Fibroblast of lung (primary cell): ENCODE results near the gene TMEM134. TPM values are rescaled to one million over a fixed set of nuclear protein-coding genes. Genes with fewer than 3 reads are reported as not detected.
A peak's percentile ranks its signal among the peaks of the same experiment; 100 is the strongest.

Source experiments
- DNase-seq, 2 donors: peaks; one replicate each; pipeline versions ENCODE4 v3.0.0 to v3.0.0-alpha.2; 2010; ENCODE audit warnings: low read depth in 2 of 2
- H2AFZ ChIP-seq: 2 replicates; pipeline ENCODE4 v1.5.1; 2012; ENCODE audit warnings: low read length, control low read depth, inconsistent platforms
- H3K27ac ChIP-seq: 2 replicates; pipeline ENCODE4 v1.5.1; 2011; ENCODE audit warnings: low read length, control low read depth; ENCODE audit not compliant: insufficient read depth
- H3K27me3 ChIP-seq: 2 replicates; pipeline ENCODE4 v1.5.1; 2011; ENCODE audit warnings: mild to moderate bottlenecking, low read length; ENCODE audit not compliant: control insufficient read depth, insufficient read depth
- H3K36me3 ChIP-seq: 2 replicates; pipeline ENCODE4 v1.5.1; 2011; ENCODE audit warnings: low read length; ENCODE audit not compliant: control insufficient read depth, insufficient read depth
- H3K4me1 ChIP-seq: 2 replicates; pipeline ENCODE4 v1.5.1; 2011; ENCODE audit warnings: low read length; ENCODE audit not compliant: control insufficient read depth, insufficient read depth; ENCODE audit errors: extremely low read depth
- H3K4me2 ChIP-seq: 2 replicates; pipeline ENCODE4 v1.5.1; 2011; ENCODE audit warnings: low read length, control low read depth; ENCODE audit not compliant: insufficient read depth; ENCODE audit errors: extremely low read depth
- H3K4me3 ChIP-seq, 4 experiments: fragments of 200-600 bp in 1 of 4; sonication (generic) in 1 of 4; replicated peaks in 1 of 4; 2 replicates each; pipeline ENCODE4 v1.5.1; 2011 to 2016; ENCODE audit warnings: low read length in 4 of 4, low read depth in 3 of 4, mild to moderate bottlenecking in 3 of 4, control low read depth in 2 of 4, inconsistent platforms in 1 of 4, mixed read lengths in 1 of 4; ENCODE audit not compliant: insufficient read depth in 1 of 4; ENCODE audit errors: control extremely low read depth in 1 of 4
- H3K79me2 ChIP-seq: 2 replicates; pipeline ENCODE4 v1.5.1; 2012; ENCODE audit warnings: mild to moderate bottlenecking, low read length, inconsistent platforms; ENCODE audit not compliant: control insufficient read depth, insufficient read depth
- H3K9ac ChIP-seq: 2 replicates; pipeline ENCODE4 v1.5.1; 2011; ENCODE audit warnings: mild to moderate bottlenecking, low read length, control low read depth; ENCODE audit not compliant: insufficient read depth
- H3K9me3 ChIP-seq: 2 replicates; pipeline ENCODE4 v1.5.1; 2012; ENCODE audit warnings: low read depth, low read length; ENCODE audit not compliant: control insufficient read depth, insufficient read depth
- H4K20me1 ChIP-seq: 2 replicates; pipeline ENCODE4 v1.5.1; 2011; ENCODE audit warnings: low read length; ENCODE audit not compliant: control insufficient read depth, insufficient read depth; ENCODE audit errors: extremely low read depth
- EZH2 ChIP-seq: IDR thresholded peaks from 2 replicates; pipeline ENCODE4 v1.5.1; 2012; ENCODE audit warnings: low read length, control low read depth, mild to moderate bottlenecking; ENCODE audit errors: missing control alignments
- polyA plus RNA-seq, 2 donors: library from polyadenylated mRNA; depleted of rRNA in 1 of 2; stranded (reverse) in 1 of 2; unstranded in 1 of 2; fragments of >200 nt; gene quantifications; 2 replicates each; pipeline ENCODE4 v1.2.1, GENCODE V29; 2011 to 2012; ENCODE audit warnings: missing spikeins in 1 of 2
- total RNA-seq: library from RNA; depleted of rRNA; stranded (reverse); fragments of >200 nt; gene quantifications from 2 replicates; pipeline ENCODE4 v1.2.1, GENCODE V29; 2014
- TF ChIP-seq, protein P1 (sequence below), 2 donors: IDR thresholded peaks in 1 of 2; conservative IDR thresholded peaks in 1 of 2; 1 replicate in 1 of 2; 2 replicates in 1 of 2; pipeline ENCODE4 v1.5.1; 2011 to 2012; ENCODE audit warnings: low read length in 2 of 2, control low read depth in 1 of 2, inconsistent platforms in 1 of 2, low read depth in 1 of 2, mild to moderate bottlenecking in 1 of 2

Gene TMEM134
- total and polyA plus RNA-seq, 2 donors (not counting 1 experiment from before 2014, with no cell fraction given): 11.2 to 22.0 TPM

DNA sequence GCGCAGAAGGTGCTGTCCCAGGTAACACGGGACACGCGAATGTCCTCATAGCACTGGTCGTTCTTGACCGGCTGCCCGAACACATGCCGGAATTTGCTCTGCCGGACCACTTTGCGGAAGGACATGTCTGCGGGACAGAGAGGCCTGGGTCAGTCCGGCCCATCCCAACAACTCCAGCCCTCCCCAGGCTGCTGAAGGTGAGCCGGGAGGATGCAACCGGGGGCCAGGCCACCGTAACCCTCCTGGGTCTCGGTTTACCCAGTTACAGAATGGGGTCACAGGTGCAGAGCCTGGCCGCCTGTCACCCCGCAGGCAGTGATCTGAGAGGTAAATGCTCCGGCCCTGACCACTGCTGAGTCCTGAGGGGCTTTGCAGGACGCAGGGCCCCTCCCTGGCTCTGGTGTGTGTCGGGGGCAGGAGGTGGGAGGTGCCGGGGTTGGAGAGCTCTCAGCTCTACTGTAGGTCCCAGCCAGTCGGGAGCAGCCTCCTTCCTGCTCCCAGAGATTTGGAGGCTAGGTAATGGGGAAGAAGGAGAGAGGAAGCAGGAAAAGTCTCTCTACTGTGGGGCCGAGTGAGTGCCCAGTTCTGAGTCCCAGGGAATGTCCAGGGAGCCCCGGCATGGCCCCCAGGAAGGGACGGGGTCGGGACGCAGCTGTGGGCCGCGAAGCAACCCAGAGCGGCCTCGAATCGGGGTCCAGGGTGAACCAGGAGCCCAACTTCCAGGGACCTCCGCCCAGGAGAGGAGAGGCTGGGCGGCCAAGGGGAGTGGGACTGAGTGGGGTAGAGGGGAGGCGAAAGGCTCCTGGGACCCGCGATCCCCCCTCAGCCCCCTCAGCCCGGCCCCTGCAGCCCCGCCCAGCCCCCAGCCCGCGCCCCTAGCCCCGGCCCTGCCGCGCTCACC lies 26.3 kb downstream of the TMEM134 start:
- peak overlapping the region; percentile 90 for H3K4me2 ChIP-seq
- TF ChIP-seq EZH2: no peak
- TF ChIP-seq, protein P1, sequence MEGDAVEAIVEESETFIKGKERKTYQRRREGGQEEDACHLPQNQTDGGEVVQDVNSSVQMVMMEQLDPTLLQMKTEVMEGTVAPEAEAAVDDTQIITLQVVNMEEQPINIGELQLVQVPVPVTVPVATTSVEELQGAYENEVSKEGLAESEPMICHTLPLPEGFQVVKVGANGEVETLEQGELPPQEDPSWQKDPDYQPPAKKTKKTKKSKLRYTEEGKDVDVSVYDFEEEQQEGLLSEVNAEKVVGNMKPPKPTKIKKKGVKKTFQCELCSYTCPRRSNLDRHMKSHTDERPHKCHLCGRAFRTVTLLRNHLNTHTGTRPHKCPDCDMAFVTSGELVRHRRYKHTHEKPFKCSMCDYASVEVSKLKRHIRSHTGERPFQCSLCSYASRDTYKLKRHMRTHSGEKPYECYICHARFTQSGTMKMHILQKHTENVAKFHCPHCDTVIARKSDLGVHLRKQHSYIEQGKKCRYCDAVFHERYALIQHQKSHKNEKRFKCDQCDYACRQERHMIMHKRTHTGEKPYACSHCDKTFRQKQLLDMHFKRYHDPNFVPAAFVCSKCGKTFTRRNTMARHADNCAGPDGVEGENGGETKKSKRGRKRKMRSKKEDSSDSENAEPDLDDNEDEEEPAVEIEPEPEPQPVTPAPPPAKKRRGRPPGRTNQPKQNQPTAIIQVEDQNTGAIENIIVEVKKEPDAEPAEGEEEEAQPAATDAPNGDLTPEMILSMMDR (conservative IDR thresholded peaks at IDR 0.05 in 1 of 2, IDR thresholded peaks at IDR 0.05 in 1 of 2; ENCODE audit: low read depth in 1 of 2, low read length in 2 of 2): no peak
- no peak overlapping the region for H2AFZ ChIP-seq
- no peak for DNase-seq
- H3K36me3 ChIP-seq: peaks cover 14% of the 10 kb centered on the region
- H3K4me3 ChIP-seq: peak overlapping the region; percentile 75 to 91 (median 80)
- peak overlapping the region; percentile 76 for H3K27ac ChIP-seq
- H3K79me2 ChIP-seq: peaks cover 11% of the 10 kb centered on the region
- no peaks in the 10 kb centered on the region for H4K20me1 ChIP-seq
- no peaks in the 10 kb centered on the region for H3K27me3 ChIP-seq
- no peaks in the 10 kb centered on the region for H3K9me3 ChIP-seq
- H3K4me1 ChIP-seq: peaks cover 3% of the 10 kb centered on the region
- H3K9ac ChIP-seq: peak overlapping the region; percentile 76

DNA sequence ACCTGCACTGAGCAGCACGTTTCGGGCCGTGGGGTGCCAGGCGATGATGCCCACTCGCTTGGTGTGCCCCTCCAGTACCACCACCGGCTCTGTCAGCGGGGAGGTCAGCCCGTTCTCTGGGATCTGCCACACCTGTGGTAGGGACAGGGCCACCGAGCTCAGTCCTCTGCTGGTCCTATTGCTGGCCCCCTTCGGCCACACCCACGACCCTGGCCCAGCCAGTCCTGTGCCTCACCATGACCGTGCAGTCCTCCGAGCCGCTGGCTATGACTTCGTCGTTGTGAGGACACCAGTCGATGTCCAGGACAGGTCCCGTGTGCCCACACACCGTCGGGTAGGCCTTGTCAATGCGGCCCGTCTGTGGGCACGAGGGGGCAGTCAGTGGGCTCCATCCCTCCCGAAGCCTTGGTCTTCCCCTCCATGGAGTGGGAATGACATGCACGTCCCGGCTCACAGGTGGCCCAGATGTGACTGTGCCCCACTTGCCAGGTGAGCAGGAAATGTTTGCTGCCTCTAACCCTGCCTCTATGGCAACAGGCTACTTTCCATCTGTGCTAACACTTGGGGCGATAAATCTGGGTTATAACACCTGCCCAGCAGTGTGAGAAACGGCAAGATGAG lies 27.2 kb downstream of the TMEM134 start:
- peaks cover 3% of the 10 kb centered on the region for H3K4me1 ChIP-seq
- no peak for TF ChIP-seq EZH2
- TF ChIP-seq, protein P1 (conservative IDR thresholded peaks at IDR 0.05 in 1 of 2, IDR thresholded peaks at IDR 0.05 in 1 of 2; ENCODE audit: low read depth in 1 of 2, low read length in 2 of 2): no peak
- no peaks in the 10 kb centered on the region for H4K20me1 ChIP-seq
- peak overlapping the region in 1 of 4 experiments; percentile 76 for H3K4me3 ChIP-seq
- no peaks in the 10 kb centered on the region for H3K27me3 ChIP-seq
- H3K27ac ChIP-seq: no peak overlapping the region
- peak overlapping the region; percentile 90 for H3K4me2 ChIP-seq
- peak overlapping the region; percentile 7 for H3K9ac ChIP-seq
- H3K9me3 ChIP-seq: no peaks in the 10 kb centered on the region
- no peak for DNase-seq
- H3K36me3 ChIP-seq: peaks cover 18% of the 10 kb centered on the region
- peaks cover 11% of the 10 kb centered on the region for H3K79me2 ChIP-seq
- no peak overlapping the region for H2AFZ ChIP-seq

DNA sequence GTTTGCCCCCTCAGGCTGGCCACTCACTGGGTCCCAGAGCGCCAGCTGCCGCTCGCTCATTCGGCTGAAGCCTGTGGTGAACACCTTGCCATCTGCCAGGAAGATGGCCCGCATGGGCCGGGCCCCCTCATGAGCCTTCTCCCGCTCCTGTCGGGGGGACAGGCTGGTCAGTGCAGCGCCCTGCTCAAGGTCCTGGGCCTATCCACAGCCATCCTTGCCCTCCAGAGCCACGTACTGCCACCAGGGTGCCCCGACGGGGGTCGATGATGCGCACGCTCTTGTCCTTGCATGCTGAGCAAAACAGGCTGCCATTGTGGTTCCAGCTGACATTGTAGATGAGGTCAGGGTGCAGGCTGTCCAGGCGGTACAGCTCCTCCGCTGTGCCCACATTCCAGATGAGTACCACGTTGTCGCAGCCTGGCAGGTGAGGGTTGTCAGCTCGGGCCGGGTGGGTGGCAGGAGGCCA lies 27.9 kb downstream of the TMEM134 start:
- Histone ChIP-seq H3K4me3 (no peak overlapping the region), H3K79me2 (peaks cover 11% of the 10 kb centered on the region), H3K9ac (no peak overlapping the region), H3K9me3 (no peaks in the 10 kb centered on the region), H3K36me3 (peaks cover 19% of the 10 kb centered on the region), H3K27ac (no peak overlapping the region), H2AFZ (no peak overlapping the region), H3K4me2 (no peak overlapping the region), H3K4me1 (peaks cover 3% of the 10 kb centered on the region), H4K20me1 (no peaks in the 10 kb centered on the region), H3K27me3 (no peaks in the 10 kb centered on the region)
- DNase-seq: no peak
- TF ChIP-seq, protein P1 (conservative IDR thresholded peaks at IDR 0.05 in 1 of 2, IDR thresholded peaks at IDR 0.05 in 1 of 2; ENCODE audit: low read depth in 1 of 2, low read length in 2 of 2): no peak
- TF ChIP-seq EZH2: no peak
